NK-92 treated with Interleukin-12 subunit alpha and Interleukin-12 subunit beta, amount 100 ng/mL, for 24 hours (cell line): ENCODE measurements around the gene RASSF3.

ENCODE experiments used
- DNase-seq: peaks from one replicate; lab custom pipeline; 2025; lab: John Stamatoyannopoulos, UW

Gene RASSF3

GRCh38 chr12:64729909-64730587 is 119.8 kb downstream of the RASSF3 start:
- DNase-seq: no peak

GRCh38 chr12:64730588-64730969 is 120.3 kb downstream of the RASSF3 start:
- DNase-seq: no peak

GRCh38 chr12:64731683-64732082 is 121.4 kb downstream of the RASSF3 start:
- no peak for DNase-seq

- no peak for DNase-seq
Observed at GRCh38 chr12:64733857-64734256, 123.6 kb downstream of the RASSF3 start.

- DNase-seq: no peak
Observed at GRCh38 chr12:64735442-64735841, 125.1 kb downstream of the RASSF3 start.

GRCh38 chr12:64736771-64737170 is 126.5 kb downstream of the RASSF3 start:
- no peak for DNase-seq

- peak; percentile 33 for DNase-seq
Observed at GRCh38 chr12:64737539-64737938, 127.2 kb downstream of the RASSF3 start.

- no peak for DNase-seq
Observed at GRCh38 chr12:64739778-64740177, 129.5 kb downstream of the RASSF3 start.

- DNase-seq: no peak
Observed at GRCh38 chr12:64740646-64741045, 130.4 kb downstream of the RASSF3 start.

- no peak for DNase-seq
Observed at GRCh38 chr12:64742416-64742815, 132.1 kb downstream of the RASSF3 start.

- no peak for DNase-seq
Observed at GRCh38 chr12:64743206-64743605, 132.9 kb downstream of the RASSF3 start.

- DNase-seq: no peak
Observed at GRCh38 chr12:64744422-64745258, 134.3 kb downstream of the RASSF3 start.

GRCh38 chr12:64745259-64745807 is 135.0 kb downstream of the RASSF3 start:
- DNase-seq: no peak

- no peak for DNase-seq
Observed at GRCh38 chr12:64745980-64746379, 135.7 kb downstream of the RASSF3 start.

- no peak for DNase-seq
Observed at GRCh38 chr12:64746663-64747062, 136.4 kb downstream of the RASSF3 start.
